Activated T-cell treated with anti-CD3 and anti-CD28 coated beads, Interleukin-2, amount 50 U/mL, for 72 hours (primary cell): Measurements from ENCODE around the gene DHCR24. TPM values are rescaled to one million over a fixed set of nuclear protein-coding genes. Genes with fewer than 3 reads are reported as not detected.
A peak's percentile ranks its signal among the peaks of the same experiment; 100 is the strongest.

ENCODE experiments used
- ATAC-seq, 2 donors: fragments of 150-1000 bp; cut with Tn5 transposase; replicated peaks in 1 of 2; 2 replicates each; pipeline ENCODE4 v1.10.0; 2021; ENCODE audit warnings: moderate library complexity in 2 of 2, mild to moderate bottlenecking in 1 of 2
- DNase-seq, 2 donors: peaks; one replicate each; pipeline ENCODE4 v3.0.0; 2021 to 2022; ENCODE audit warnings: mixed read lengths in 1 of 2
- H3K27ac Mint-ChIP-seq: one replicate; pipeline ENCODE4 v1.8.0; 2022; ENCODE audit warnings: mild to moderate bottlenecking, moderate library complexity, mixed read lengths
- H3K27me3 Mint-ChIP-seq: one replicate; pipeline ENCODE4 v1.8.0; 2022; ENCODE audit warnings: low read depth, mixed read lengths
- H3K36me3 Mint-ChIP-seq, 2 donors: one replicate each; pipeline ENCODE4 v1.8.0; 2022; ENCODE audit warnings: mixed read lengths in 2 of 2, mild to moderate bottlenecking in 1 of 2; ENCODE audit not compliant: insufficient read depth in 2 of 2
- H3K4me1 Mint-ChIP-seq: one replicate; pipeline ENCODE4 v1.8.0; 2022; ENCODE audit warnings: low read depth, mixed read lengths
- H3K4me3 Mint-ChIP-seq, 2 donors: one replicate each; pipeline ENCODE4 v1.8.0; 2022; ENCODE audit warnings: mild to moderate bottlenecking in 2 of 2, mixed read lengths in 2 of 2, moderate library complexity in 2 of 2
- H3K9me3 Mint-ChIP-seq, 2 donors: one replicate each; pipeline ENCODE4 v1.8.0; 2022; ENCODE audit warnings: mixed read lengths in 2 of 2
- total RNA-seq, 2 donors: library from RNA; stranded (reverse); gene quantifications; one replicate each; pipeline ENCODE4 v1.2.3, GENCODE V29; 2022

The DHCR24 gene
- total RNA-seq, 2 donors from 2014 or later: 17.3 to 17.7 TPM

DNA sequence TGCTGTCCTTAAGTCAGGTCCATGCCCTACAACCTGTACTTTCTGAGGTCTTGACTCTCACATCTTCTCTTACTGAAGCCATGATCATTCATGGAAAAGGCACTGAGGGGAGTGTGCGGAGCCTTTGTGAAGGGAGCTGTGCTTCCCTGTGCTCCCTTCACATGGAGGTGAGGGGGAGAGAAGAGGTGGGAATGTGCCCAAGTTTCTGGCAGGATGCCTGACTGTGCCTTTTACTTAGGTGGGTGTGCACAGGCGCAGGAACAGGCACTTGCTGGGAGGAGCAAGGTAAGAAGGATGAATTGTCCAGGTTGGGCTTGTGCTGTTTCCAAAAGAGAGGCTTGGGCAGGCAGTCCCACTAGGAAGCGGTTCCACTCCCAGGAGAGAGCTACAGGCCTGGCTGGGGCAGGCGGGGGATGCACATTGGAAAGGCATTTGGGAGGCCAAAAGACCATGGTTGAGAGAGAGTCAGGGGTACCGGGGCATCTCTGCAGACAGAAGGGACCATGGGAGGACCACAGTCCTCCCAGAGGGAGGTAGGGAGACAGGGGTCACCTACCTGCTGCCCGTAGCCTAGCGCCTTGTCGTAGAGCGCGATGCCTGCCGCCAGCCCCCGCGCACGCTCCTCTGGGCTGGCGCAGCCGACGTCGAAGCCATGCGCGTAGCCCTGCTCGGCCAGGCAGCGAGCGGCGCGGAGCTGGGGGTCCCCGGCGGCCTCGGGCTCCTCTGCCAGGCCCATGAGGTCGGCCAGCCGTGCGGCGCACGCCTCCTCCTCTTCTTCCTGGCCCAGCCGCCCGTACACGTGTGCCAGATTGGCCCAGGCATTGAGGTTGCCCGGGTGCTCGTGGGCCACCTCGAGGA lies 86.7 kb downstream of the DHCR24 start:
- Mint-ChIP-seq H3K36me3 (peaks cover 1 to 2% of the 10 kb centered on the region in 2 donors), H3K4me1 (peaks cover 85% of the 10 kb centered on the region), H3K4me3 (peak overlapping the region; percentile 94 to 96), H3K27me3 (no peaks in the 10 kb centered on the region), H3K27ac (peak overlapping the region; percentile 95), H3K9me3 (no peaks in the 10 kb centered on the region)
- DNase-seq: no peak
- ATAC-seq: no peak

Other genes starting within 250 kb of the DHCR24 start
- under 1 TPM; 0.39 to 0.86 TPM for gene MROH7, start 245.4 kb downstream of the DHCR24 start, total RNA-seq
- gene TTC4, start 171.3 kb downstream of the DHCR24 start, total RNA-seq: 10 to 100 TPM; 32.7 to 38.7 TPM
- 1 to 10 TPM; 5.5 to 7.3 TPM for gene PARS2, start 122.7 kb downstream of the DHCR24 start, total RNA-seq
- gene TTC22, start 85.9 kb downstream of the DHCR24 start, total RNA-seq: 10 to 100 TPM; 13.3 to 15.3 TPM
- gene TMEM61, start 93.4 kb upstream of the DHCR24 start, total RNA-seq: not detected
- not detected for gene BSND, start 111.7 kb upstream of the DHCR24 start, total RNA-seq
- not detected for gene PCSK9, start 152.4 kb upstream of the DHCR24 start, total RNA-seq